ENCODE data around the gene BRCA1. TPM values are rescaled to one million over a fixed set of nuclear protein-coding genes. Genes with fewer than 3 reads are reported as not detected.

BRCA1 gene
- total RNA-seq, 1 experiment from 2014 or later, result 18.1 TPM

DNA sequence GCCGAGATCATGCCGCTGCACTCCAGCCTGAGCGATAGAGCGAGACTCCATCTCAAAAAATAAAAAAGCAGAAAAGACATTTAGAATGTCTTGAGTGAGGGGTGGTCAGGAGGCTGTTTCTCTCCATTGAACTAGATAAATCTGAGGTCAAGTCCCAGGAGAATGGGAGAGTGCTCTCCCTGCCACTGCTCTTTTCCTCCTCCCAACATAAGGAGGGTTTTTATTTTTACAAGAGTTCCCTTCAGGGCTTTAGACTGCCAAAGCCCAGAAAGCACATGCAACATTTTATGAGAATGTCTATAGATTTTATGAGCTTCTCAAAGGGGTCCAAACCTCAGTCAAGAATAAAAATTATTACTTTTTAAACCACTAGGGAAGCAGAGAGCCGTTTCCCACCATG, 98.6 kb downstream of the BRCA1 start:
- no peak overlapping the region for H3K4me3 Mint-ChIP-seq (ENCODE audit: unreplicated experiment)
- intact Hi-C loops (cut with micrococcal nuclease), result loop anchor here (10.0 kb wide), 1 partner anchor 308 kb away; no protein-coding TSS in a partner anchor
- DNase-seq (ENCODE audit: unreplicated experiment), result no peak
- ChIA-PET POLR2A (interaction anchor here (0.6 to 0.7 kb wide), 3 partner anchors 36 to 587 kb away, joined by 3 read pairs; no protein-coding TSS in a partner anchor), CTCF (interaction anchor here (0.7 kb wide), 1 partner anchor 97 kb away, joined by 3 read pairs; no protein-coding TSS in a partner anchor)
- TF ChIP-seq, protein P1, sequence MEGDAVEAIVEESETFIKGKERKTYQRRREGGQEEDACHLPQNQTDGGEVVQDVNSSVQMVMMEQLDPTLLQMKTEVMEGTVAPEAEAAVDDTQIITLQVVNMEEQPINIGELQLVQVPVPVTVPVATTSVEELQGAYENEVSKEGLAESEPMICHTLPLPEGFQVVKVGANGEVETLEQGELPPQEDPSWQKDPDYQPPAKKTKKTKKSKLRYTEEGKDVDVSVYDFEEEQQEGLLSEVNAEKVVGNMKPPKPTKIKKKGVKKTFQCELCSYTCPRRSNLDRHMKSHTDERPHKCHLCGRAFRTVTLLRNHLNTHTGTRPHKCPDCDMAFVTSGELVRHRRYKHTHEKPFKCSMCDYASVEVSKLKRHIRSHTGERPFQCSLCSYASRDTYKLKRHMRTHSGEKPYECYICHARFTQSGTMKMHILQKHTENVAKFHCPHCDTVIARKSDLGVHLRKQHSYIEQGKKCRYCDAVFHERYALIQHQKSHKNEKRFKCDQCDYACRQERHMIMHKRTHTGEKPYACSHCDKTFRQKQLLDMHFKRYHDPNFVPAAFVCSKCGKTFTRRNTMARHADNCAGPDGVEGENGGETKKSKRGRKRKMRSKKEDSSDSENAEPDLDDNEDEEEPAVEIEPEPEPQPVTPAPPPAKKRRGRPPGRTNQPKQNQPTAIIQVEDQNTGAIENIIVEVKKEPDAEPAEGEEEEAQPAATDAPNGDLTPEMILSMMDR (IDR thresholded peaks at IDR 0.05; ENCODE audit: unreplicated experiment), result no peak
- BruUV-seq (replicated peaks), result no TSS peak
- H3K36me3 Mint-ChIP-seq (ENCODE audit: insufficient read depth, unreplicated experiment), result peaks cover 5% of the 10 kb centered on the region
- no peak overlapping the region for H3K27ac Mint-ChIP-seq (ENCODE audit: low read depth, unreplicated experiment)
- H3K4me1 Mint-ChIP-seq (ENCODE audit: insufficient read depth, unreplicated experiment), result peaks cover 12% of the 10 kb centered on the region
- no peaks in the 10 kb centered on the region for H3K27me3 Mint-ChIP-seq (ENCODE audit: insufficient read depth, unreplicated experiment)
- H3K9me3 Mint-ChIP-seq (ENCODE audit: unreplicated experiment), result no peaks in the 10 kb centered on the region

DNA sequence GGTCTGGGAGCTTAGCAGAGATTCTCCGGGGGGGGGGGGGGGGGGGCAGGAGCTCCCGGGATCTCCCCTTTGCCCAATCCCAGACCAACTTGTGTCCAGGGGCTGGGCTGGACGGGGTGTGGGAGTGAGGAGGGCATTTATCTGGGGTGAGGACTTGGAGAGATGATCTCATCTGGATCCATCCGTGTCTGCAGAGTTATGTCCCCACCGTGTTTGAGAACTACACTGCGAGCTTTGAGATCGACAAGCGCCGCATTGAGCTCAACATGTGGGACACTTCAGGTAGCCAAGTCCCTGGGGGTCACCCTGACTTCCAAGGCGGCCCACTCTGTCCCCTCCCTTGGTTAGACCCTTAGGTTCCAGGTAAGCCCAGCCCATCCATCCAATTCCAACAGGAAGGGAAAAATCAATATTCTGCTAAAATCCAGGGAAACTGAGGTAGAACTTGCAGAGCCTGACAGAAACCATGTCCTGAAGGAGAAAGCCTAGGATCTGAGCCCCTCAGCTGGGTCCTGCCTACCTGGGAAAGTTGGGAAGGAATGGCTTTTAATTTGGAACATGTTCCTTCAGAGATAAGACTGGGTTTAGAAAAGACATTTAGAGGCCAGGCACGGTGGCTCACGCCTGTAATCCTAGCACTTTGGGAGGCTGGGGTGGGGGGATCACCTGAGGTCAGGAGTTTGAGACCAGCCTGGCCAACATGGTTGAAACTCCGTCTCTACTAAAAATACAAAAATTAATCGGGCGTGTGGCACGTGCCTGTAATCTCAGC, 99.2 kb downstream of the BRCA1 start:
- no TSS peak for BruUV-seq (replicated peaks)
- TF ChIP-seq, protein P1 (IDR thresholded peaks at IDR 0.05; ENCODE audit: unreplicated experiment), result no peak
- DNase-seq (ENCODE audit: unreplicated experiment), result no peak
- peak overlapping the region; percentile 39 for H3K4me3 Mint-ChIP-seq (ENCODE audit: unreplicated experiment)
- ChIA-PET CTCF (interaction anchor here (0.6 kb wide), 1 partner anchor 190 kb away, joined by 3 read pairs; no protein-coding TSS in a partner anchor), POLR2A (interaction anchor here (0.6 to 5.9 kb wide), 2 partner anchors 27 to 334 kb away, joined by 3 to 58 read pairs; partner anchors contain the start of gene RPL27)
- H3K27ac Mint-ChIP-seq (ENCODE audit: low read depth, unreplicated experiment), result no peak overlapping the region
- H3K27me3 Mint-ChIP-seq (ENCODE audit: insufficient read depth, unreplicated experiment), result no peaks in the 10 kb centered on the region
- no peaks in the 10 kb centered on the region for H3K9me3 Mint-ChIP-seq (ENCODE audit: unreplicated experiment)
- intact Hi-C loops (cut with micrococcal nuclease), result loop anchor here (10.0 kb wide), 1 partner anchor 309 kb away; no protein-coding TSS in a partner anchor
- H3K4me1 Mint-ChIP-seq (ENCODE audit: insufficient read depth, unreplicated experiment), result peaks cover 12% of the 10 kb centered on the region
- peaks cover 12% of the 10 kb centered on the region for H3K36me3 Mint-ChIP-seq (ENCODE audit: insufficient read depth, unreplicated experiment)

DNA sequence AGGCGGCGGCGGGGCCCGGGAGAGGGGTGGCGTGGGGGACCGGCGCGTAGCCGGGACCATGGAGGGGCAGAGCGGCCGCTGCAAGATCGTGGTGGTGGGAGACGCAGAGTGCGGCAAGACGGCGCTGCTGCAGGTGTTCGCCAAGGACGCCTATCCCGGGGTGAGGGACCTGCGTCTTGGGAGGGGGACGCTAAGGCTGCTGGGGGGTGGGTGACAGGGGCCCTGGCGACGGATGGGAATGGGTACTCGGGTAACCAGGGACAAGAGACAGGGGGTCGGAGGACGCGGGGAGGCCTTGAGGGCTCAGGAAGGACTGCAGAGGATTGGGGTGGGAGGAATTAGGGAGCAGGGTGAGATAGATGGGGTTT, 99.9 kb downstream of the BRCA1 start:
- Mint-ChIP-seq H3K36me3 (ENCODE audit: insufficient read depth, unreplicated experiment) (peaks cover 13% of the 10 kb centered on the region), H3K4me3 (ENCODE audit: unreplicated experiment) (peak overlapping the region; percentile 39), H3K27ac (ENCODE audit: low read depth, unreplicated experiment) (peak overlapping the region; percentile 61), H3K27me3 (ENCODE audit: insufficient read depth, unreplicated experiment) (no peaks in the 10 kb centered on the region), H3K9me3 (ENCODE audit: unreplicated experiment) (no peaks in the 10 kb centered on the region), H3K4me1 (ENCODE audit: insufficient read depth, unreplicated experiment) (peaks cover 12% of the 10 kb centered on the region)
- POLR2A ChIA-PET, result interaction anchor here (1.3 to 5.9 kb wide), 4 partner anchors 19 to 146 kb away, joined by 4 to 58 read pairs (median 16); partner anchors contain the start of genes IFI35, NBR1 and RPL27
- CTCF ChIA-PET, result interaction anchor here (0.9 to 1.4 kb wide), 4 partner anchors 9 to 177 kb away, joined by 3 read pairs; no protein-coding TSS in a partner anchor
- no TSS peak for BruUV-seq (replicated peaks)
- intact Hi-C loops (cut with micrococcal nuclease), result loop anchor here (10.0 kb wide), 1 partner anchor 310 kb away; no protein-coding TSS in a partner anchor
- no peak for DNase-seq (ENCODE audit: unreplicated experiment)
- TF ChIP-seq, protein P1 (IDR thresholded peaks at IDR 0.05; ENCODE audit: unreplicated experiment), result no peak

Measured in MCF 10A (cell line).